Esophagus muscularis mucosa (tissue), 4 donors: Measurements from ENCODE around the gene MPPED1. TPM values are rescaled to one million over a fixed set of nuclear protein-coding genes. Genes with fewer than 3 reads are reported as not detected.

Source experiments
- DNase-seq: peaks from one replicate; pipeline ENCODE4 v3.0.0-alpha.2; 2017; ENCODE audit errors: extremely low spot score
- H3K27ac ChIP-seq, 4 donors: fragments of 200-600 bp; sonication (generic); replicated peaks in 1 of 4; 1 replicate in 3 of 4; 2 replicates in 1 of 4; pipeline ENCODE4 v1.5.1; 2016 to 2019; ENCODE audit warnings: mild to moderate bottlenecking in 1 of 4
- H3K27me3 ChIP-seq, 4 donors: fragments of 200-600 bp; sonication (generic); one replicate each; pipeline versions ENCODE4 v1.5.1 to v1.6.0; 2016 to 2019
- H3K36me3 ChIP-seq, 4 donors: fragments of 200-600 bp; sonication (generic); one replicate each; pipeline ENCODE4 v1.5.1; 2016 to 2019
- H3K4me1 ChIP-seq, 4 donors: fragments of 200-600 bp; sonication (generic); one replicate each; pipeline ENCODE4 v1.5.1; 2016 to 2019
- H3K4me3 ChIP-seq, 4 donors: fragments of 200-600 bp; sonication (generic); 1 replicate in 2 of 4; 2 replicates in 2 of 4; pipeline ENCODE4 v1.5.1; 2016 to 2019; ENCODE audit warnings: mild to moderate bottlenecking in 4 of 4, moderate library complexity in 1 of 4
- H3K9me3 ChIP-seq, 4 donors: fragments of 200-600 bp; sonication (generic); 1 replicate in 3 of 4; 2 replicates in 1 of 4; pipeline ENCODE4 v1.5.1; 2016 to 2019
- CTCF ChIP-seq, 3 experiments: fragments of 200-600 bp in 2 of 3; fragments of 450-650 bp in 1 of 3; sonication (generic) in 2 of 3; IDR thresholded peaks; one replicate each; pipeline ENCODE4 v1.5.1; 2017 to 2019; ENCODE audit warnings: antibody characterized with exemption in 3 of 3, mild to moderate bottlenecking in 2 of 3, moderate library complexity in 1 of 3
- EP300 ChIP-seq: sonication (generic); formaldehyde crosslinking; IDR thresholded peaks from one replicate; pipeline ENCODE4 v1.6.1; 2017; ENCODE audit warnings: antibody characterized with exemption
- POLR2A ChIP-seq: fragments of 450-650 bp; IDR thresholded peaks from one replicate; pipeline ENCODE4 v1.6.1; 2017; ENCODE audit warnings: antibody characterized with exemption, moderate library complexity, mild to moderate bottlenecking, low read depth
- POLR2AphosphoS5 ChIP-seq, 2 donors: sonication (generic); formaldehyde crosslinking; IDR thresholded peaks; one replicate each; pipeline ENCODE4 v1.6.1; 2017; ENCODE audit warnings: antibody characterized with exemption in 2 of 2
- WGBS: methylation state at CpG from one replicate; pipeline ENCODE4 v1.1.5; 2018; 5-methylcytosine and 5-hydroxymethylcytosine counted together
- intact Hi-C: fragments of 100-400 bp; cut with DNase I; formaldehyde crosslinking; loops from one replicate; pipeline ENCODE4 v1.15.1; 2023
- total RNA-seq, 4 donors: library from RNA; depleted of rRNA; stranded (reverse); fragments of >200 nt; gene quantifications; one replicate each; pipeline versions ENCODE4 v1.1.0 to v1.2.1, GENCODE V29; 2016

MPPED1 gene
- total RNA-seq, 4 donors from 2014 or later = not detected

DNA sequence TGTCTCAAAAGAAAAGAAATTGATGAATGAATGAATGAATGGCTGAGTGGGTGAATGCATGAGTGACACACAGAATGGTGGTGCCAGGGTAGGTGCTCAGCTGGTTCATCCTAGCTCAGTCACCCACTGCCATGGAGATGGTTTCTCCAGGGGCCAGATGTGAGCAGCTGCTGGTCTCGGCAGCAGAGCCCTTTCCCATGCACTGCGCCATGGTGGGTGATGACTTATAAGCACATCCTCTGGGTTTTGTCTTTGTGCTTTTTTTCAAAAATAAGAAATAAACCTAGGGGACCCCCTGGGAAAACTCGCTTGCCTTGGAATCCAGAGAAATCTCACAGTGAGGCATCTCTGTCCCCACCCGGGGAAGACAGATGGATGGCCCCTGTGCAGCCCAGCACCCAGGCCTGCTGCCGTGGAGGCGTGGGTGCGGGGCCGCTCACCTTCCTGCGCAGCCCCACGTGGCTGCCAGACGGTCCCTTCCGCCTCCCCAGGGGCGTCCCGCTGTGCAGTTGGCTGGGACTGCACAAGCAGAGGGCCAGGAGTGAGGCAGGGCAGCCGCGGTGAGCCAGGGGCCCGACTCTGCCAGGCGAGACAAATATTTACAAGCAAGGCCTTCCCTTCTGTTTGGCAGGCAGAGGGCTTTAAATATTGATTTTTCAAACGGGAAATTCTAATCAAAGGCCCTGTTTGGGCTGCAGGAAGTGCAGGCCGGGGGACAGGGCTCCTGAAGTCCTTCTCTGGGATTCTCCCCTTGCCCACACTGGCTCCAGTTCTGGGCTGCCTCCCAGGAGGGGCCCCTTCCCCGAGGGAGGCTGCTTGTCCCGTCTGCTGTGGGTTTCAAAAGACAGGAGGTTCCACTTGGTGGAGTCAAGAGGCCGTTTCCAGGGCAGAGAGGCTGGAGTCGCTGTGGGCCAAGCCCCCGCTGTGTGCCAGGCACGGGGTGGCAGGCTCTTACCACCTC is 24.3 kb downstream of the MPPED1 start:
- no peak for DNase-seq
- TF ChIP-seq EP300 = no peak
- no peak for TF ChIP-seq POLR2A
- TF ChIP-seq POLR2AphosphoS5 (IDR thresholded peaks at IDR 0.05) = no peak
- no peak for TF ChIP-seq CTCF (IDR thresholded peaks at IDR 0.05)
- Histone ChIP-seq H3K27me3 (peaks cover 0 to 84% (median 0%) of the 10 kb centered on the region in 4 donors), H3K4me3 (no peak overlapping the region), H3K4me1 (no peaks in the 10 kb centered on the region), H3K9me3 (no peaks in the 10 kb centered on the region), H3K27ac (no peak overlapping the region), H3K36me3 (no peaks in the 10 kb centered on the region)
- 43% methylated on average over 9 of the region's 26 CpGs for WGBS
- intact Hi-C loops = no loop called here

GRCh38 chr22:43436868-43437267 is 25.1 kb downstream of the MPPED1 start:
- intact Hi-C loops = no loop called here
- Histone ChIP-seq H3K27ac (no peak overlapping the region), H3K27me3 (peaks cover 0 to 82% (median 0%) of the 10 kb centered on the region in 4 donors), H3K4me3 (no peak overlapping the region), H3K36me3 (no peaks in the 10 kb centered on the region), H3K9me3 (no peaks in the 10 kb centered on the region), H3K4me1 (no peaks in the 10 kb centered on the region)
- whole genome bisulfite sequencing = 90% methylated on average over 5 of the region's 5 CpGs
- no peak for TF ChIP-seq CTCF (IDR thresholded peaks at IDR 0.05)
- no peak for TF ChIP-seq POLR2A
- no peak for TF ChIP-seq EP300
- no peak for TF ChIP-seq POLR2AphosphoS5 (IDR thresholded peaks at IDR 0.05)
- no peak for DNase-seq

DNA sequence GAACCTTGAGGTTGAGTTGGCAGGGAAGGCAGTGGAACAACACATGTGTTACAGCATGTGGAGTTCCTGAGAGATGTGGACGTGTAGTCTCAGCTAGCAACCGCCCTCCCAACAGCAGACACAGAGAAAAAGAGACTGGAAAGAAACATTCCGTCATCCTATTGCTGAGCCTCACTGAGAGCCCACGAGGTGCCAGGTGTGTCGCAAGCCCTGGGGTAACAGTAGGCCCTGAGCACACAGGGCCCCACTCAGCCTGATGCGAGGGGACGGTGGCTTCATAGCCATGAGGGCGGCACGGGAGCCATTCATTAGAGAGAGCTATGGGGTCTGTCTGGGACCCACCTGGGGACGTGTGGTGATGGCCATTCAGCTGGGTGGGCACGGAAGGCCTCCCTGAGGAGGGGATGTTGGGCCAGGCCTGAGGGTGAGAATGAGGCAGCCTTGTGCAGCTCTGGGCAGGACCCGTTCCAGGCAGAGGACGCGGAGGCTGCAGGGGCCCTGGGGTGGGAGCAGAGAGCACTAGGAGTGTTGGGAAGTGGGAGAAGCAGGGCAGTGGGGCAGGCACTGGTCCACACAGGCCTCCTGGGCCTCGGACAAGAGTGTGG is 26.2 kb downstream of the MPPED1 start:
- H3K27ac ChIP-seq = no peak overlapping the region
- TF ChIP-seq CTCF (IDR thresholded peaks at IDR 0.05) (no peak), EP300 (no peak), POLR2A (no peak)
- 87% methylated on average over 15 of the region's 15 CpGs for WGBS
- no peaks in the 10 kb centered on the region for H3K4me1 ChIP-seq
- H3K9me3 ChIP-seq = no peaks in the 10 kb centered on the region
- H3K27me3 ChIP-seq = peaks cover 0 to 86% (median 0%) of the 10 kb centered on the region in 4 donors
- intact Hi-C loops = no loop called here
- H3K4me3 ChIP-seq = no peak overlapping the region
- H3K36me3 ChIP-seq = no peaks in the 10 kb centered on the region
- no peak for DNase-seq

DNA sequence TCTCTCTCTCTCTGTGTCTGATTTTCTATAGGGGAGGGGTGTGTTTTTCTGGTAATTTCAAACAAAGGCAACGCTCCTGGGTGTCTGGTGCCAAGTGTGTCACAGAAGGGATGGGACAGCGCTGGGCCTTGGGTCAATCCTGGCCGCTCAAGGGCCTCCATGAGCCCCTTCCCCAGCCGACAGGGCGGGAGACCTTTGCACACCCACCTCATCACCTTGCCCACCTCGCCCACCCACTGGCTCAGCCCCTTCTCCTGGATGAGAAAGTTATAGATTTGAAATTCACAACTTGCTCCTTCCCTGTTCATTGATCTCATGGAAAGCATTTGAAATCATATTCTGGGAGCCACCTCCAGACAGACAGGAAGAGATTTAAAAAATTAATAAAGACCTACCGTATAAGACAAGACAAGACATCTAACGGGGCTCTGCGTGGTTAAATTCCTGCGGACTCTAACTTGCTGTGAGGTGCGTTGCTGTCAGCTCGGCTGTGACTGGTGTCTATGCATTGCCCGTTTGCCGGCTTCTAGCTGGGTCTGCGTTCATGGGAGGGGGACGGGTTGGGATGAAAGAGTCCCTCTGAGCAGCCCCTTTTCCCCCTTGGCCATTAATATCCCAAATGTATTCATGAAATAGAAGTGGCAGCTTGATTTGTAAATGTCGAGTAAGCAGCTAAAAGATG is 27.0 kb downstream of the MPPED1 start:
- H3K27ac ChIP-seq = no peak overlapping the region
- TF ChIP-seq EP300 (no peak), CTCF (IDR thresholded peaks at IDR 0.05) (no peak), POLR2A (no peak), POLR2AphosphoS5 (IDR thresholded peaks at IDR 0.05) (no peak)
- WGBS = 80% methylated on average over 17 of the region's 17 CpGs
- no peaks in the 10 kb centered on the region for H3K9me3 ChIP-seq
- peaks cover 0 to 79% (median 0%) of the 10 kb centered on the region in 4 donors for H3K27me3 ChIP-seq
- no peak for DNase-seq
- no peaks in the 10 kb centered on the region for H3K4me1 ChIP-seq
- H3K4me3 ChIP-seq = no peak overlapping the region
- intact Hi-C loops = no loop called here
- H3K36me3 ChIP-seq = no peaks in the 10 kb centered on the region
